GM12878 (cell line): ENCODE measurements around the gene CHST15. TPM values are rescaled to one million over a fixed set of nuclear protein-coding genes. Genes with fewer than 3 reads are reported as not detected.

ENCODE experiments used
- ATAC-seq: fragments of 200-7000 bp; cut with Tn5 transposase; 3 replicates; pipeline ENCODE4 v1.9.1; 2020; ENCODE audit warnings: mild to moderate bottlenecking, moderate library complexity
- BruUV-seq: library from RNA; stranded (reverse); fragments of 400-500 nt; replicated peaks from 2 replicates; lab custom pipeline; 2021; lab: Mats Ljungman, UMichigan
- CTCF ChIA-PET: fragments of 300-600 bp; sonication (Branson Sonifier 250); formaldehyde crosslinking; extraction: SDS; loops from one replicate; lab custom pipeline; 2021; ENCODE audit warnings: inconsistent platforms; lab: Yijun Ruan, JAX
- POLR2A ChIA-PET: fragments of 350-600 bp; formaldehyde crosslinking; extraction: SDS; loops from one replicate; lab custom pipeline; 2021; ENCODE audit warnings: inconsistent platforms; lab: Charles Lee
- RAD21 ChIA-PET: fragments of 300-600 bp; sonication (Branson Sonifier 250); formaldehyde crosslinking; loops from one replicate; lab custom pipeline; 2023; ENCODE audit warnings: antibody characterized with exemption; ENCODE audit not compliant: unreplicated experiment; lab: Charles Lee
- SMC1A ChIA-PET: fragments of 300-600 bp; sonication (Branson Sonifier 250); formaldehyde crosslinking; loops from one replicate; lab custom pipeline; 2023; ENCODE audit not compliant: unreplicated experiment, uncharacterized antibody; lab: Charles Lee
- DNase-seq: peaks from one replicate; pipeline ENCODE4 v3.0.0-alpha.2; 2011; ENCODE audit warnings: low read depth, low spot score
- FAIRE-seq: peaks from 3 replicates; lab custom pipeline; 2011; peaks lifted over from hg19 to GRCh38; lab: Jason Lieb, UNC
- H2AFZ ChIP-seq: 2 replicates; pipeline ENCODE4 v1.6.0; 2011; ENCODE audit warnings: low read depth, low read length, control low read depth; ENCODE audit not compliant: control insufficient read depth
- H3K27ac ChIP-seq: 2 replicates; pipeline ENCODE4 v1.5.1; 2011; ENCODE audit warnings: control low read depth; ENCODE audit not compliant: control insufficient read depth, insufficient read depth
- H3K27me3 ChIP-seq, 2 experiments: replicated peaks in 1 of 2; 2 replicates each; pipeline versions ENCODE4 v1.6.0 to v1.6.1; 2011; ENCODE audit warnings: low read length in 1 of 2; ENCODE audit not compliant: control insufficient read depth in 2 of 2, insufficient read depth in 2 of 2
- H3K36me3 ChIP-seq, 2 experiments: 2 replicates each; pipeline ENCODE4 v1.5.1; 2011; ENCODE audit warnings: low read length in 1 of 2; ENCODE audit not compliant: control insufficient read depth in 2 of 2, insufficient read depth in 2 of 2
- H3K4me1 ChIP-seq: 2 replicates; pipeline ENCODE4 v1.6.1; 2011; ENCODE audit warnings: mild to moderate bottlenecking, low read length, moderate library complexity, mixed read lengths; ENCODE audit not compliant: control insufficient read depth, insufficient read depth
- H3K4me2 ChIP-seq: 2 replicates; pipeline ENCODE4 v1.6.0; 2011; ENCODE audit warnings: control low read depth; ENCODE audit not compliant: control insufficient read depth, insufficient read depth
- H3K4me3 ChIP-seq: fragments of 200-600 bp; sonication (generic); 2 replicates; pipeline ENCODE4 v1.5.1; 2016
- H3K79me2 ChIP-seq: 2 replicates; pipeline ENCODE4 v1.6.0; 2011; ENCODE audit warnings: low read length; ENCODE audit not compliant: control insufficient read depth, insufficient read depth
- H3K9ac ChIP-seq: 2 replicates; pipeline ENCODE4 v1.8.0; 2011; ENCODE audit warnings: low read length, control low read depth, mixed read lengths; ENCODE audit not compliant: control insufficient read depth, insufficient read depth
- H3K9me3 ChIP-seq: replicated peaks from 3 replicates; pipeline ENCODE4 v1.5.1; 2011; ENCODE audit warnings: mild to moderate bottlenecking, low read length; ENCODE audit not compliant: control insufficient read depth, insufficient read depth
- H4K20me1 ChIP-seq: 2 replicates; pipeline ENCODE4 v1.6.0; 2011; ENCODE audit not compliant: control insufficient read depth, insufficient read depth
- BHLHE40 ChIP-seq, 2 experiments: fragments of 450-650 bp in 1 of 2; IDR thresholded peaks; 2 replicates each; pipeline ENCODE4 v1.6.1; 2011 to 2017; ENCODE audit warnings: low read depth in 2 of 2, borderline replicate concordance in 1 of 2, improper control_type of control experiment in 1 of 2, low read length in 1 of 2, mild to moderate bottlenecking in 1 of 2
- EZH2 ChIP-seq: IDR thresholded peaks from 2 replicates; pipeline ENCODE4 v1.6.1; 2012; ENCODE audit warnings: low read depth, mild to moderate bottlenecking, control low read depth, inconsistent platforms, low read length, borderline replicate concordance; ENCODE audit not compliant: control insufficient read depth
- KLF5 ChIP-seq: fragments of 450-650 bp; IDR thresholded peaks from 2 replicates; pipeline ENCODE4 v1.6.1; 2014; ENCODE audit warnings: mild to moderate bottlenecking; ENCODE audit not compliant: partially characterized antibody
- MEF2A ChIP-seq: IDR thresholded peaks from 2 replicates; pipeline ENCODE4 v1.6.1; 2011; ENCODE audit warnings: low read depth, mild to moderate bottlenecking, low read length, moderate library complexity; ENCODE audit not compliant: insufficient read depth
- MEF2B ChIP-seq: fragments of 450-650 bp; IDR thresholded peaks from 2 replicates; pipeline ENCODE4 v1.6.1; 2018; ENCODE audit warnings: mild to moderate bottlenecking, moderate library complexity; ENCODE audit not compliant: partially characterized antibody, poor library complexity, severe bottlenecking
- NR2F1 ChIP-seq: fragments of 450-650 bp; conservative IDR thresholded peaks from 2 replicates; pipeline ENCODE4 v1.6.1; 2017; ENCODE audit warnings: mild to moderate bottlenecking
- POLR2A ChIP-seq: IDR thresholded peaks from 2 replicates; pipeline ENCODE4 v1.6.1; 2011; ENCODE audit warnings: low read depth, mild to moderate bottlenecking, low read length
- SP1 ChIP-seq: IDR thresholded peaks from one replicate; pipeline ENCODE4 v1.6.1; 2011; ENCODE audit warnings: low read depth, low read length
- SPI1 ChIP-seq: IDR thresholded peaks from 2 replicates; pipeline ENCODE4 v1.6.1; 2011; ENCODE audit warnings: low read depth, mild to moderate bottlenecking, low read length, moderate library complexity, borderline replicate concordance; ENCODE audit not compliant: insufficient read depth
- WGBS: methylation state at CpG from one replicate; pipeline ENCODE4 v1.1.6; 2016; ENCODE audit warnings: low lambda C conversion rate; ENCODE audit not compliant: insufficient replicate concordance, insufficient coverage; ENCODE audit errors: missing lambda C conversion rate; 5-methylcytosine and 5-hydroxymethylcytosine counted together
- in situ Hi-C: fragments of 300-500 bp; cut with MboI; formaldehyde crosslinking; loops from 9 replicates; pipeline ENCODE4 v1.14.3; 2018; ENCODE audit warnings: mixed read lengths
- intact Hi-C: fragments of 100-400 bp; cut with micrococcal nuclease; formaldehyde crosslinking; loops from one replicate; pipeline ENCODE4 v1.14.2; 2022; ENCODE audit not compliant: unreplicated experiment
- polyA plus RNA-seq, 11 experiments: library from polyadenylated mRNA; depleted of rRNA in 4 of 11; unstranded in 6 of 11; stranded (reverse) in 5 of 11; fragments of >200 nt; fragmentation: Nextera tagmentation in 4 of 11; fragmentation: Illumina TruSeq in 1 of 11; extraction: Ambion mirVana in 4 of 11; extraction: Trizol in 1 of 11; gene quantifications; 1 replicate in 1 of 11; 2 replicates in 10 of 11; pipeline versions ENCODE4 v1.2.1 to v1.2.3, GENCODE V29; 2011 to 2016; ENCODE audit warnings: inconsistent platforms in 2 of 11, missing spikeins in 2 of 11, low read depth in 1 of 11
- total RNA-seq, 4 experiments: library from RNA; depleted of rRNA in 3 of 4; stranded (reverse); fragments of >200 nt in 3 of 4; fragmentation: Illumina TruSeq in 1 of 4; extraction: Trizol in 1 of 4; gene quantifications; 2 replicates each; pipeline versions ENCODE4 v1.2.1 to v1.2.3, GENCODE V29; 2013 to 2021
- TF ChIP-seq, protein P1 (sequence below): fragments of 150-350 bp; IDR thresholded peaks from 2 replicates; pipeline ENCODE4 v1.6.1; 2016; ENCODE audit warnings: low read depth, low read length
- TF ChIP-seq, protein P2 (sequence below): fragments of 450-650 bp; IDR thresholded peaks from 2 replicates; pipeline ENCODE4 v1.6.1; 2014; ENCODE audit warnings: mild to moderate bottlenecking
- TF ChIP-seq, protein P3 (sequence below): IDR thresholded peaks from 2 replicates; pipeline ENCODE4 v1.6.1; 2012; ENCODE audit warnings: low read length, inconsistent platforms

The CHST15 gene
- total and polyA plus RNA-seq, 10 of the 15 experiments (the other 5 are each of a cell fraction or from before 2014, with no cell fraction given), result 0.02 to 0.53 (median 0.05) TPM; not detected in 1

DNA sequence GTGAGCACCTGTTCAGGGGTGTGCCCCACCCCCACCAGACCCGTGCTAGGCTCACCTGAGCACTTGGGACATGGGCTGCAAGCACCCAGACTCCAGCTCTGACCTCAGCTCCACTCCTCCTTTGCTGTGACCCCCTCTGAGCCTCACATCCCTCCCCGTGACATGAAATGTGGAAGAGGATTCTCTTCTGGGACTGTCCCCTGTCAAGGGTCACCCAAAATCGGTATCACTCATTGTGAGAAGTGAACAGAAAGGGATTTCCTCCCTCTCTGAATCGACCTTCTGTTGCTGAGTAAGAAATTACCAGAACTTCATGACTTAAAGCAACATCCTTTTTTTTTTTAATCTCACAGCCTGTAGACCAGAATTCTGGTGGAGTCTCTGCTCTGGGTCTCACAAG is 6.2 kb upstream of the CHST15 start:
- RAD21 ChIA-PET, result interaction anchor here (0.6 kb wide), 1 partner anchor 440 kb away, joined by 3 read pairs; no protein-coding TSS in a partner anchor
- DNase-seq, result no peak
- in situ Hi-C loops, result loop anchor here (10.0 kb wide), 1 partner anchor 965 kb away; no protein-coding TSS in a partner anchor
- Histone ChIP-seq H3K4me1 (0 out of 2 replicates have a peak, but pooled peaks cover 6% of the 10 kb centered on the region), H4K20me1 (no peaks in the 10 kb centered on the region), H3K79me2 (no peaks in the 10 kb centered on the region), H3K4me2 (no peak overlapping the region), H3K27me3 (peaks cover 4 to 14% of the 10 kb centered on the region in 2 experiments; a peak in 3 of 4 replicates), H2AFZ (no peak overlapping the region)
- TF ChIP-seq, protein P1, sequence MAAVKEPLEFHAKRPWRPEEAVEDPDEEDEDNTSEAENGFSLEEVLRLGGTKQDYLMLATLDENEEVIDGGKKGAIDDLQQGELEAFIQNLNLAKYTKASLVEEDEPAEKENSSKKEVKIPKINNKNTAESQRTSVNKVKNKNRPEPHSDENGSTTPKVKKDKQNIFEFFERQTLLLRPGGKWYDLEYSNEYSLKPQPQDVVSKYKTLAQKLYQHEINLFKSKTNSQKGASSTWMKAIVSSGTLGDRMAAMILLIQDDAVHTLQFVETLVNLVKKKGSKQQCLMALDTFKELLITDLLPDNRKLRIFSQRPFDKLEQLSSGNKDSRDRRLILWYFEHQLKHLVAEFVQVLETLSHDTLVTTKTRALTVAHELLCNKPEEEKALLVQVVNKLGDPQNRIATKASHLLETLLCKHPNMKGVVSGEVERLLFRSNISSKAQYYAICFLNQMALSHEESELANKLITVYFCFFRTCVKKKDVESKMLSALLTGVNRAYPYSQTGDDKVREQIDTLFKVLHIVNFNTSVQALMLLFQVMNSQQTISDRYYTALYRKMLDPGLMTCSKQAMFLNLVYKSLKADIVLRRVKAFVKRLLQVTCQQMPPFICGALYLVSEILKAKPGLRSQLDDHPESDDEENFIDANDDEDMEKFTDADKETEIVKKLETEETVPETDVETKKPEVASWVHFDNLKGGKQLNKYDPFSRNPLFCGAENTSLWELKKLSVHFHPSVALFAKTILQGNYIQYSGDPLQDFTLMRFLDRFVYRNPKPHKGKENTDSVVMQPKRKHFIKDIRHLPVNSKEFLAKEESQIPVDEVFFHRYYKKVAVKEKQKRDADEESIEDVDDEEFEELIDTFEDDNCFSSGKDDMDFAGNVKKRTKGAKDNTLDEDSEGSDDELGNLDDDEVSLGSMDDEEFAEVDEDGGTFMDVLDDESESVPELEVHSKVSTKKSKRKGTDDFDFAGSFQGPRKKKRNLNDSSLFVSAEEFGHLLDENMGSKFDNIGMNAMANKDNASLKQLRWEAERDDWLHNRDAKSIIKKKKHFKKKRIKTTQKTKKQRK, result no peak
- TF ChIP-seq POLR2A (no peak), SP1 (peak; percentile 5), KLF5 (no peak), MEF2A (no peak), EZH2 (no peak), SPI1 (0 out of 2 replicates have a peak, but pooled peaks have one; percentile 20), BHLHE40 (IDR thresholded peaks at IDR 0.05; ENCODE audit: borderline replicate concordance in 1 of 2, low read depth in 2 of 2, low read length in 1 of 2) (peak; percentile 23 to 28; a peak in 1 of 4 replicates), NR2F1 (peak; percentile 72), MEF2B (no peak)
- TF ChIP-seq, protein P2, sequence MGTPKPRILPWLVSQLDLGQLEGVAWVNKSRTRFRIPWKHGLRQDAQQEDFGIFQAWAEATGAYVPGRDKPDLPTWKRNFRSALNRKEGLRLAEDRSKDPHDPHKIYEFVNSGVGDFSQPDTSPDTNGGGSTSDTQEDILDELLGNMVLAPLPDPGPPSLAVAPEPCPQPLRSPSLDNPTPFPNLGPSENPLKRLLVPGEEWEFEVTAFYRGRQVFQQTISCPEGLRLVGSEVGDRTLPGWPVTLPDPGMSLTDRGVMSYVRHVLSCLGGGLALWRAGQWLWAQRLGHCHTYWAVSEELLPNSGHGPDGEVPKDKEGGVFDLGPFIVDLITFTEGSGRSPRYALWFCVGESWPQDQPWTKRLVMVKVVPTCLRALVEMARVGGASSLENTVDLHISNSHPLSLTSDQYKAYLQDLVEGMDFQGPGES, result no peak
- TF ChIP-seq, protein P3, sequence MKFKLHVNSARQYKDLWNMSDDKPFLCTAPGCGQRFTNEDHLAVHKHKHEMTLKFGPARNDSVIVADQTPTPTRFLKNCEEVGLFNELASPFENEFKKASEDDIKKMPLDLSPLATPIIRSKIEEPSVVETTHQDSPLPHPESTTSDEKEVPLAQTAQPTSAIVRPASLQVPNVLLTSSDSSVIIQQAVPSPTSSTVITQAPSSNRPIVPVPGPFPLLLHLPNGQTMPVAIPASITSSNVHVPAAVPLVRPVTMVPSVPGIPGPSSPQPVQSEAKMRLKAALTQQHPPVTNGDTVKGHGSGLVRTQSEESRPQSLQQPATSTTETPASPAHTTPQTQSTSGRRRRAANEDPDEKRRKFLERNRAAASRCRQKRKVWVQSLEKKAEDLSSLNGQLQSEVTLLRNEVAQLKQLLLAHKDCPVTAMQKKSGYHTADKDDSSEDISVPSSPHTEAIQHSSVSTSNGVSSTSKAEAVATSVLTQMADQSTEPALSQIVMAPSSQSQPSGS, result peak; percentile 38; the same call in 1 of the 2 replicates
- TF ChIP-seq, all 136 proteins: peak for 5
- ChIA-PET POLR2A (no interaction called here), SMC1A (no interaction called here), CTCF (no interaction called here)
- peaks cover 19% of the 10 kb centered on the region for H3K9me3 ChIP-seq
- WGBS, result 1% methylated on average over 4 of the region's 4 CpGs
- no peak overlapping the region for H3K27ac ChIP-seq
- H3K9ac ChIP-seq, result no peak overlapping the region
- no TSS peak for BruUV-seq
- no peaks in the 10 kb centered on the region for H3K36me3 ChIP-seq
- FAIRE-seq (no peak), ATAC-seq (no peak; the same call in 2 of the 3 replicates)
- H3K4me3 ChIP-seq, result no peak overlapping the region
- intact Hi-C loops, result no loop called here
